ENCODE results near the gene L1TD1.

DNA sequence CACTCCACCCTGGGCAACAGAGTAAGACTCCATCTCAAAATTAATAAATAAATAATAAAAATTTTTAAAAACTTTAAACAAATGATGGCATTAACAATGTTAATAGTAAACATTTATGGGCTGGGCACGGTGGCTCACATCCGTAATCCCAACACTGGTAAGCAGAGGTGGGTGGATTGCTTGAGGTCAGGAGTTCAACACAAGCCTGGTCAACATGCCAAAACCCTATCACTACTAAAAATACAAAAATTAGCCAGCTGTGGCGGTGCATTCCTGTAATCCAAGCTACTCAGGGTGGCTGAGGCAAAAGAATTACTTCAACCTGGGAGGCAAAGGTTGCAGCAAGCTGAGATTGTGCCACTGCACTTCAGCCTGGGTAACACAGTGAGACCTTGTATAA is 9.0 kb upstream of the L1TD1 start:
- TF ChIP-seq, protein P1, sequence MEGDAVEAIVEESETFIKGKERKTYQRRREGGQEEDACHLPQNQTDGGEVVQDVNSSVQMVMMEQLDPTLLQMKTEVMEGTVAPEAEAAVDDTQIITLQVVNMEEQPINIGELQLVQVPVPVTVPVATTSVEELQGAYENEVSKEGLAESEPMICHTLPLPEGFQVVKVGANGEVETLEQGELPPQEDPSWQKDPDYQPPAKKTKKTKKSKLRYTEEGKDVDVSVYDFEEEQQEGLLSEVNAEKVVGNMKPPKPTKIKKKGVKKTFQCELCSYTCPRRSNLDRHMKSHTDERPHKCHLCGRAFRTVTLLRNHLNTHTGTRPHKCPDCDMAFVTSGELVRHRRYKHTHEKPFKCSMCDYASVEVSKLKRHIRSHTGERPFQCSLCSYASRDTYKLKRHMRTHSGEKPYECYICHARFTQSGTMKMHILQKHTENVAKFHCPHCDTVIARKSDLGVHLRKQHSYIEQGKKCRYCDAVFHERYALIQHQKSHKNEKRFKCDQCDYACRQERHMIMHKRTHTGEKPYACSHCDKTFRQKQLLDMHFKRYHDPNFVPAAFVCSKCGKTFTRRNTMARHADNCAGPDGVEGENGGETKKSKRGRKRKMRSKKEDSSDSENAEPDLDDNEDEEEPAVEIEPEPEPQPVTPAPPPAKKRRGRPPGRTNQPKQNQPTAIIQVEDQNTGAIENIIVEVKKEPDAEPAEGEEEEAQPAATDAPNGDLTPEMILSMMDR (IDR thresholded peaks at IDR 0.05; ENCODE audit: low read depth, low read length), result no peak
- no peak for TF ChIP-seq POLR2A (IDR thresholded peaks at IDR 0.05; ENCODE audit: extremely low read depth, insufficient read length)
- no peak for TF ChIP-seq MYC (IDR thresholded peaks at IDR 0.05; ENCODE audit: low read depth, low read length)
- TF ChIP-seq, protein P2, sequence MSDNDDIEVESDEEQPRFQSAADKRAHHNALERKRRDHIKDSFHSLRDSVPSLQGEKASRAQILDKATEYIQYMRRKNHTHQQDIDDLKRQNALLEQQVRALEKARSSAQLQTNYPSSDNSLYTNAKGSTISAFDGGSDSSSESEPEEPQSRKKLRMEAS (IDR thresholded peaks at IDR 0.05; ENCODE audit: low read depth, low read length), result no peak

Measured in NB4 (cell line).